Daoy (cell line): ENCODE results near the gene RPL23. TPM values are rescaled to one million over a fixed set of nuclear protein-coding genes. Genes with fewer than 3 reads are reported as not detected.

Source experiments
- DNase-seq: peaks from one replicate; pipeline ENCODE4 v3.0.0-alpha.2; 2015; ENCODE audit warnings: low read depth
- total RNA-seq: library from RNA; depleted of rRNA; stranded (reverse); fragments of >200 nt; shearing (Covaris generic); gene quantifications from 2 replicates; pipeline ENCODE4 v1.2.3, GENCODE V29; 2014; rRNA removed

RPL23 gene
- total RNA-seq, result 1,167 and 1,311 TPM in 2 replicates

DNA sequence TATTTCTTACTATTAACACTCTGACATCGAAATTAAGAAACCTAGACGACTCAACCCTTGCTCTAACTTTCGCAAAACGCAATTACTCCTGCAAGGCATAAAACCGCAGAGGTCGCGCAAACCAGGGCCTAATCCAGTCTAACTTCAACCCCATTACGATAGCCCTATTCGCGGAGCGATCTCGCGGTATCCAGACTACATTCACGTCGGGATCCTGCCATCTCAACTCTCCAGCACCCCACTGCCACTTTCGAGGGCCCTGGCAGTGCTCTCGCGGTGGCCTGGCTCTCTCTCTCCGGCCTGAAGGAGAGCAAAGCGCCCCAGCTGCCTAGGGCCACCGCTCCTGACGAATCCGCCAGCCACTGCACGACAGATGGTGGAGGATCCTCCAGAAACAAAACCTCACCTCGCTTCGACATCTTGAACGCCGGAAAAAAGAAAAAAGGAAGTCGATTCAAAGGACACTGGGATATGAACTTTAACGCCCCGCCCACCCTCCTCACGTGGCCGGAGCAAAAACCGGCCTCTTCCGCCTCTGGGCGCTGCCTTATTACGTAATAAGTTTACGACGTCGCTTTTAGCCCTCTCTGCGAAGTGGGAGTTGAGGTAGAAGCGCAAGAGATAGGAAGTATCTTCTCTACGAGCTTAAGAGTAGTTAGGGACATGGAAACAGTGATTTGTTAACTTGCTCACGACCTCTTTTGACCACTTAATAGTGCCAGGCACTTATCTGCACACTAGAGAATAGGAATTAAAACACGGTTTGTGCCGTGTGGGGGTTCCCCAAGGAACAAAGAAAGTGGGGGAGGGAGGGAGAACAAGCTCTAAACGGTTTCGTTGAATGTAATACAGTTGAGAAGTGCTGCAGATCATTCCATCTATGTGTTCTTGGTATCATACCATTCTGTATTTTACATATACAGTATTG is at the start of gene RPL23:
RPL23 (minus strand) TSS at position 430 of the 928 bp plus-strand sequence; CDS start at position 419, 11 bp downstream.
- peak; percentile 92 for DNase-seq

DNA sequence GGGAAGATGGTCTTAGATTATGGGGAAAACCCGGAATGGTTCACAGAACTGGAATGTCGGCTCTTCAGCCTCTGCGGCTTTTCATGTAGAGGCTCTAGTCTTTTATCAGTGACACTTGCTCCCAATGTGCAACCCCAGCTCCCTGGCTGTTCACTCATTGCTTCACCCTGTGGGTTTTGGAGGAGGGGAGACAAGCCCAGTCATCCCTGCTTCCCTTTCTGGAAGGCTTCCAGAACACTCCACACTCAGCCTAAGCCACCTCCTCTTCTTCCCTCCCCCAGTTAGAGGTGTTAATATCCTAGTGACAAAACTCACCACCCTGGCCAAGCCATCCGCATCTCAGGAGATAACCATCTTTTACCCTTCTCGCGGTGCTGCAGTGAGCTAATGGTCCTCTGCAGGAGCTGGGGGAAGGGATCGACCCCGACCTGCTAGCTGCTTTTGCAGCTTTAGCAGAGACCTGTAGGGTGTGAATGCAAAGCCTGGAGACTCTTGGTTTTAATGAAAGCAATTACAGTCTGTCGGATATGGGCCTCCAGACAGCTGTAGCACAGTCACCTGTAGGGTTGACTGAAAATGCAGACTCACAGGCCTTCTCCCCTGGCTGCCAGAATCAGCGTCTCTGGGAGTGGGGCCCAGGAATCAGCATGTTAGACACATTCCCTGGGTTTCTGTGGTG is 47.6 kb upstream of the RPL23 start:
- peak; percentile 95 for DNase-seq

DNA sequence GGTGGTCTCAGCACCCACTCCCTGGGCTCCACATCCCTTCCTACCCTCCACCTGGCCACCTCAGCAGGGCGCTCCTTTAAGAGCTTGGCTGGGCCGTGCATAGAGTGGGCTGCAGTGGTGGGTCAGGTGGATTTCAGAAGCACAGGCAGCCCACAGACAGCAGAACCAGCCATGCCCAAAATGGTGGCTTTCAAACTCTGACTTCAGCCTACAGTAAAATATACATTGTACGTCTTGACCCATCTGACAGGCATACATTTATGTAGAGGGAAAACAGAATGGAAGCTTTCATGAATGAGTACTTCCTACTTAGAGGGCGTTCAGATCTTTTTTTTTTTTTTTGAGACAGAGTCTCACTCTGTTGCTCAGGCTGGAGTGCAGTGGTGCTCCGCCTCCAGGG is 45.9 kb upstream of the RPL23 start:
- no peak for DNase-seq

DNA sequence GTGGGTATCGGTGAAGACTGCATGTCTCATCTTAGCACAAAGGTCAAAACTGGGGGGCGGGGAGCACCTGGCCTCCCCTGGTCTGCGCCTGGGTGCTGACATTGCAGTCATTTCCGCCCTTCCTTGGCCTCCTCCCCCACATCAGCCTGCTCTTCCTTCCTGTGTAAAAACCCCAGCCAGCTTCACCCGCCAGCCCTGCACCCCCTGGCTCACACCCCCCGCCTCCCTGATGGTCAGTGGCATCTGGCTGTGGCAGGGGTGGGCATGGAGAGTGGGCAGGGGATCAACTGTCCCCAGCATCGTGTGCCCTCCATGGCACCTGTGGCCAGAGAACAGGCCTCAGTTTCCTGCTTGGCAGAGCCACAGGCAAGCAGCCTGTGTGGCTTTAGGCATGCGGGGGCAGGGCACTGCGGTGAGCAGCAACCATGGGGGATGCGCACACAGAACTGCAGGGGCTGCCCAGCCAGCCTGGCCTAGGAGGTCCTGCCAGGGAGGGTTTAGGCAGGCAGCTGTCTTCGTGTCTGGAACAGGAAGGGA is 45.4 kb upstream of the RPL23 start:
- DNase-seq, result peak; percentile 29

DNA sequence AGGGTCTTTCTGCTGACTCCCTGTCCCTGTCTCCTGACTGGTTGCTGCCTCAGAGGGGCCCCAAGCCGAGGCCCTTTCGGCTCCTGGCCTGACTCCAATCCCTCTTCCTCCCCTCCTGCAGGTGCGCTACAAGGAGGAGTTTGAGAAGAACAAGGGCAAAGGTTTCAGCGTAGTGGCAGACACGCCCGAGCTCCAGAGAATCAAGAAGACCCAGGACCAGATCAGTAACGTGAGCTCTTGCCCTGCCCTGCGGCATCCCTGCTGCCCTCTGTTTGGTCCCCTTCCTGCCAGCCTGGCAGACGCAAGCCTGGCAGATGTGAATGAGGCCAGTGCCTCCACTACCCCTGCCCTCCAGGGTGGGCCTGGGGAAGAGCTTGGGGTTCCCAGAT is 44.8 kb upstream of the RPL23 start:
- no peak for DNase-seq

DNA sequence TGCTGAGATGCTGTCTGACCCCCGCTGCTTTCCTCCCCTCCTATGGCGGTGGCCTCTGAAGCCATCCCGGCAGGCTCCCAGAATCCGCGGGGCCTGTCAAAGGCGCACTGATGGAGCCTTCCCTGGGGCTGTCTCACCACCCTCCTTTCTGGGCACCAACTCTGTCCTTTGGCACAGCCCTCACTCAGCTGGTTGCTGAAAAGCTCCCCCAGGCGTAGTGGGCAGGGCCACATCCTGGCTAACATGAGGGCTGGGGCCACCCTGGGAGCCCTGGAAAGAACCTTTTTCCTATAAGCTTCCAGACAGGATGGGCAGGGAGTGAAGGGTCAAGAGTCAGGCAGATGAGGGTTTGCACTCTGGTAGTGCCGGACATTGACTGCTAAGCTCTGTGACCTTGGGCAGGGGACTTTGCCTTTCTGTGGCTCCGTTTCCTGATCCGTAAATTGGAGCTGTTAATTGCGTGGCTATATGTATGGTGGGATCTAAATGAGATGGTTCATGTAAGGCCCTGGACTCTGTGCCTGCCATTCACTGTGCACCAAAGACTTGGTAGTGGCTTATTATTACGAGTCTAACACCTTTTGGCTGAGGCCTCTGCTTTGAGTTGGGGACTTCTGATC is 44.3 kb upstream of the RPL23 start:
- DNase-seq, result no peak

DNA sequence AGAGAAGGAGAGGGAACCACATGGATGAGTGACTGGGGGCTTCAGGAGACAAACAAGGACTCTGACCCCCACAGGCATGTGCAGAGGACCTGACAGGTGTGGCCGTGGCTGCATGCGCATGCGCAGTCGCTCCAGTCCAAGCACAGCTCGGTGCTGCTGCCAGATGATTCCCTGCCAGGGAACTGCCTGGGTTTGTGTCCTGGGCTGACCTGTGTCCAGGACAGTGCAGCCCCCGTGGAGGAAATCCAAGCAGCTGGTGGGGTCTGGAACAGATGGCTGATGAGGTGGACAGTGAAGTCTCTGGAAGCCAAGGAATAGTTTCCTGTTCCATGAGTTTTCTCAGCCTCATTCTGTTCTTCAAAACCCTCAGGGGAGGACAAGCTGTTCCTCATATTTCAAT is 43.7 kb upstream of the RPL23 start:
- no peak for DNase-seq

DNA sequence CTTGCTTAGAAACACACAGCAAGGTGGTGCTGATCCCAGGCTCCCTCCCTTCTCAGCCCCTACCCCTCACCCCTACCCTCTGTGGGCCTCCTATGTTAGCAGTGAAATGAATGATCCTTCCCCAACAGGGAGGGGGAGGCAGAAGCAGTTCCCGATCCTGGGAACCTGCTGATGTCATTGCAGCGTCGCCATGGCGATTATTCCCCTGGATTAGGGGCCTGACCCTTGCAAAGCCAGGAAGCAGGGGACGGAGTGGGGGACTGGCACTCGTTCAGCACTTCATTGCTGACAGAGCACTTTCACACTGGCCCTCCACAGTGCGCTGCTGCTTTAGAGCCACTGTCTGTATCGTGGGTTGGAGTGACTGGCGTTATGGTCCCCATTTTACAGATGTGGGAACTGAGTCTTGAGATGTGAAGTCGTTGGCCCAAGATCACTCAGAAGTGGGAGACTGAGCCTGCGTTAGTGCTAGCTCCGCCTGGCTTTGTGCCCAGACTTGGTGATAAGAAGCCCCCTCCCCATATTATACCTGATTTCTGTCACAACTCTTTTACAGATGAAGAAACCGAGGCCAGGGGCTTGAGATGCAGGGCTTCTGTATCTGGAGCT is 42.9 kb upstream of the RPL23 start:
- DNase-seq, result no peak

DNA sequence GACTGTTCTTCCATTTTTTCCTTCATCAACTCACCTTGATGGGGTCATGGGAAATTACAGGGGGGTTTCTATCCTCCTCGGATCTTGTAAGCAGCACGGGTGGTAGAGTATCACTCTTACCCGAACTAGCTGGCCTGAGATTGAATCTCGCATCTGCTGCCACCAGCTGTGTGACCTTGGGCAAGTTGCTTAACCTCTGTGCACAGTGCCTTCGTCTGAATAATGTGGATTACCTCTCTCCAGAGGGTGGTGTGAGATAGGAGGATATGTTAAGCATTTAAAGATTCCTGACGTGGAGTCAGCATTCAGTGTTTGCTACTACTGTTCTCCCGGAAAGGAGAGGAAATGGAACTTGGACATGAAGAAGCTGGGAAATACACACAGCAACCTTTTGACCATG is 40.8 kb upstream of the RPL23 start:
- DNase-seq, result no peak

DNA sequence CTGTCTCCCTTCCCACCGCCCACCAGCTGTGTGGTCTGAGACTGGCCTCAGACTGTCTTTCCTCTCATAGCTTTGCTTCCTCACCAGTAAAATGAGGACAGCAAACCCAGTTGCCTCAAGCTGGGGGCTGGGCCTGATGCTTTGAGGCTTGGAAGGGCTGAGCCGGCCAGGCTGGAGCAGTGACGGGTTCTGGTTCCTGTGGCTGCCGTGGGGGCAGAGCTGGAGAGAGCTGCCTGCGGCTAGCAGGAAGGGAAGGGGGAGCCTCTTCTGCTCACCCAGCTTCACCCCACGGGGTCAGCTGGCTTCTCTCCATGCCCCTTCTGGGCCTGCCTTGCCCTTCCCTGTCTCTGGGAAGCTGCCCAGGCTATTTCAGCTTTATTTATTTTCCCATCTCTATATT is 40.1 kb upstream of the RPL23 start:
- no peak for DNase-seq

DNA sequence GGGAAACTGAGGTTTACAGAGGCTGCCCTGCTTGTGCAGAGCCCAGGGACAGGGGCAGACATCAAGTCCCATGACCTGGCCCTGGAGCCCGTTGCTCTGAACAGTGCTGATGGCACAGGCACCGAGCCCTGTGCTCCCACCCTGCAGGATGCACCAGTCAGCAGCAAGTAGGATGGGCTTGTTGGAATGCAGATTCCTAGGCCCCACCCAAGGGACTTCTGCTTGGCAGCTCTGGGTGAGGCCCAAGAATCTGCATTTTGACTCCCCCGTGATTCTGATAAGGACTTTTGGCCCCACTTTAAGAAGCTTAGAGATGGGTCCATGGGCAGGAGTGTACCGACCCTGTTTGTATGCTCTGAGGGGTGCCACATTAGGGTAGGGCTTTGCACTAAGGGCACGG is 39.6 kb upstream of the RPL23 start:
- DNase-seq, result no peak

DNA sequence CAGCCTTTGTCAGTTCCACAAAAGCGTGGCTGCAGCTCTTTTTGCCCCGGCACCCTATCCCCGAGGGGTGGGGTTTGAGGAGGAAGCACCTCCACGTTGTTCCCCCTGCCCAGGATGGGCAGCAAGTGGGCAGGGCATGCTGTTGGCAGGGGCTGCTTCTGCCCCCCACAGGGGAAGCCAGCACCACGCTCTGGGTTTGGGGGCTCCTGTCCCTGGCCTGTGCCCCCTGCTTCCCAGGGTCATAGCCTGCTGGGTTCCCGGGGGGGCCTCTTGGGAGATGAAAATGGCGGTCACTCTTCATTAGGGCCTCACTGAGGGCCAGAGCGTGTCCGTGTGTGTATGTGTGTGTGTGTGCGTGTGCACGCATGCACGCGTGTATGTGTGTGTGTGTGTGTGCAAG is 39.1 kb upstream of the RPL23 start:
- no peak for DNase-seq

DNA sequence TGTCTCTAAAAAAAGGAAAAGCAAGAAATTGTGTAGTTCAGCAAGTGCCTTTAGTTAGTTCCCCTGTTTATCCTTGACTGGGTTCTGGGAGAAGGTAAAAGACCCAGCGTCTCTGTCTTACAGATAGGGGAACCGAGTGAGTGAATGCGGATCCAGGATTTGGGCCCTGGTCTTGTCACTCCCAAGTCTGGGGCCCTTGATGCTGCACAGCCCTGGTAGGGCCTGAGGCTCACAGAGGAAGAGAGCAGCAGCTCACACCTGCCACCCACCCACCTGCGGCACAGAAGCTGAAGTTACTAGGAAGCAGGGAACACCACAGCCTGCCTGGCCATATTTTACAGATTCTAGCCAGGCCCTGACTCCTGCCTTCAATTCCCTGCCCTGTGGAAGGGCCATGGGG is 38.6 kb upstream of the RPL23 start:
- DNase-seq, result no peak

DNA sequence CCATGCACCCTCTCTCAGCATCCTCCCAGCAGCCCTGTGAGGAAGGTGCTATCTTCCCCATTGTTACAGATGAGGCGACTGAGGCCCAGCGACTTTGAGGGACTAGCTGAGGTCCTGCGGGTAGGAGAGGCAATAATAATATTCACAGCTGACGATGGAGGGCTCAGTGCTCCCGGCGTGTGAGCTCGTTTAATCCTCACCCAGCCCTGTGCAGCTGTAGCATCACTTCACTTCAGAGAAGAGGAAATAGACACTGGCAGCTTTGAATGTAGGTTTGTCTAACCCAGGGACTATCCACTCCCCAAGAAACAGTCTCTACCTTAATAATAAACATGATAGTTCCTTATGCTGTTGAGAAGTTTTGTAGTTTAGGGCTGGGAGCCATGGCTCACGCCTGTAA is 37.9 kb upstream of the RPL23 start:
- DNase-seq, result no peak

DNA sequence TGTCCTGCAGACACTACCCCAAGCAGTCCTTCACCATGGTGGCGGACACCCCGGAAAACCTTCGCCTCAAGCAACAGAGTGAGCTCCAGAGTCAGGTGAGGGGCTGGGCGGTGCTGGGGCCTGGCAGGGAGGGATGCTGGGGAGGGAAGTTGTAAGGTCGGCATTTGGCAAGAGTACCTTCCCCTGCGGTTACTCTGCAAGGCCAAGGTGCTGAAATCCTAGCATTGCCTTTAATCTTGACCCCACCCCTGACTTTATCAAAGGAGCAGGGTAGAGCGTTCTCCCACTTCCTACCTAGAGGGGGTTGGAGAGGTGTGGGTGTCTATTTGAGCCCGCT is 36.9 kb upstream of the RPL23 start:
- no peak for DNase-seq

DNA sequence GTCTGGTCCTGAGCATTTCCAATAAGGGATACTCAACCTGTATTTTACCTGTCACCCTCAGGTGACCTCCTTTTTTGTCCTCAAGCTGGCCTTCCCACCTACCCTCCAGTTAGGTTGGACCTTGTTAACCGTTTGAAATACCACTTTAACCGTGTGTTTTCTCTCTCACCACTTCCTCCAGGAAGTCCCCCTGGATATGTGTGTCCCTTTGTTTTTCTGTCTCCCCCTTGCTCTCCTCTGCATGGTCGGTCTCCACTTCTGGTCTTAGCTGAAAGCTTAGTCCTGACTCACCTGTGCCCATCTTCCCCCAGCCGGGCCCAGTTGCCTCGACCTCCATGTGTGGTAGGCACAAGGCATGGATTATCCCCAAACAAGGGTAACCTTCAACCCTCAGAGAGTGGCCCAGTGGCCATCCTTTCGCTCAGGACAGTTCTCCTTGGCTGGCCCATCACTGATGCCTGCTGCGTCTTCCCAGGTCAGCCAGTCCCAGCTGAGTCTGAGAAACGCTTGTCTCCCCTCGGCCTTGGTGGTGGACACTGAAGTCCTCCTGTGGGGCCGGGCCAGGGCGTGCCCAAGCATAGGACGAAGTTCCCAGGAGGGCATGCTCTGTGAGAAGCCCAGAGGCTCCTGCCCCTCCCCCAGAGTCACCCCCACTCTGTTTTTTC is 36.4 kb upstream of the RPL23 start:
- DNase-seq, result no peak

DNA sequence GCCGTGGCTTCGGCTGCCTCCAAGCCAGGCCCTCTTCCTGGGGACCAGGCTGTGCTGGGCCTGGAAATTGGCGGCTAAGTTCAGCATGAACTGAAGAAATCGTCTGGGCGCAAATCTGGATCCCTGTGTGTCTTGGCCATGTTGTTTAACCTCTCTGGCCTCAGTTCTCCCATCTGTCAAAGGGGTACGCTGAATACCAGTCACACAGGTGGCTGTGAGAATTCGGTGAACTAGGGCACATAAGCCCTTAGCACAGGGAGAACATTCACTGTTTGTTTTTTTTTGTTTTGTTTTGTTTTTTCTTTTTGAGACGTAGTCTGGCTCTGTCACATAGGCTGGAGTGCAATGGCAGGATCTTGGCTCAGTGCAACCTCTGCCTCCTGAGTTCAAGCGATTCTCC is 35.3 kb upstream of the RPL23 start:
- no peak for DNase-seq

DNA sequence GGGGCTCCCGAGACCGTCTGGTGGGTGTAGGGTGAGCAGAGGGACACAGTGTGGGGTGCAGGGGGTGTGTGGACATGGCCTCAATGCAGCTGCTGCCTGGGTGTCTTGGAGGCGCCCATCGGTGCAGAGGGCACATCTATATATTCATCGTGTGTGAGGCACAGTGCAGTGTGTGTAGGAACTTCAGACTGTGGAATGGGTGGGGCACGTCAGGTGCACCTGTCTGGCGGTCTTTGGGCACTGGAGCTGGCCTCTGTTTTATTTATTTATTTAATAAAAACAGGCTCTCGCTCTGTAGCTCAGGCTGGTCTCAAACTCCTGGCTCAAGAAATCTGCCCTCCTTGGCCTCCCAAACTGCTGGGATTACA is 33.1 kb upstream of the RPL23 start:
- no peak for DNase-seq

DNA sequence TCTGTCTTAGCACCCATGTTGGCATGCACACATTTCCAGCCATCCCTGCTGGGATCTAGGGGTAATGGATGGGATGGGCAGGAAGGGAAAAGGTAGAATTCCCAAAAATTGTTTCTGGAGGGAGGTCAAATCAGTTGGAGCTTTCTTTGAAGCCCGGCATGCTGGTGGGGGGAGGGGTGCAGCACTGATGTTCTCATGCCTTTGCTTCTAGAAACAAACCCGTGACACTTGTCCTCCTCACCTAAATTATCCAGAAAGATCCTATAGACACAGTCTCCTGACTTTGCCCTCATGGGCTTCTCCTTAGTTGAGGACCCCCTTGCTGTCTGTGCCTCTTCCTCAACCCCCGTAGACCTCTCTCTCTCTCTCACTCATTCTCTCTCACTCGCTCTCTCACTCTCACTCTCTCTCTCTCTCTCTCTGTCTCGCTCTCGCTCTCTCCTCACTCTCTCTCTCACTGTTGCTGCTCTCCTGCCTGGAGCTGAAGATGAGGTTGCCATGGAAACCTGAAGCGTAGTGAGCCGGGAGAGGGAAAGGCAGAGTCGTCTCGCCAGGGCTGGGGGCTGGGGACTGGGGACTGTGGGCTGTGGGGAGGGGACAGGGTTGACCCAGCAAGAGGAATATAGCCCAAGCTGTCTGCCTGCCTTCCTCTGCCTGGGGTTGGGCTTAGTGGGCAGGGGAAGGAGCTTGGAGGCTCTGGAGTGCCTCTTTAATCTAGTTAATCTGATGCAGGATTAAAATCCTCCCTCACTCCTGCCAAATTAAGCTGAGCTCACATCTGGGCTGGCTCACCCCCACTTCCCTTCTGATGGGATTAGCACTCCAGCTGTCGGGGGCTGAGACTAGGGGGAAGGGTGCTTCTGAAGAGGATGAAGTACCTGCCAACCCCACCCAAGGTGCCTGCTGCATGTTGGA is 32.5 kb upstream of the RPL23 start:
- no peak for DNase-seq

DNA sequence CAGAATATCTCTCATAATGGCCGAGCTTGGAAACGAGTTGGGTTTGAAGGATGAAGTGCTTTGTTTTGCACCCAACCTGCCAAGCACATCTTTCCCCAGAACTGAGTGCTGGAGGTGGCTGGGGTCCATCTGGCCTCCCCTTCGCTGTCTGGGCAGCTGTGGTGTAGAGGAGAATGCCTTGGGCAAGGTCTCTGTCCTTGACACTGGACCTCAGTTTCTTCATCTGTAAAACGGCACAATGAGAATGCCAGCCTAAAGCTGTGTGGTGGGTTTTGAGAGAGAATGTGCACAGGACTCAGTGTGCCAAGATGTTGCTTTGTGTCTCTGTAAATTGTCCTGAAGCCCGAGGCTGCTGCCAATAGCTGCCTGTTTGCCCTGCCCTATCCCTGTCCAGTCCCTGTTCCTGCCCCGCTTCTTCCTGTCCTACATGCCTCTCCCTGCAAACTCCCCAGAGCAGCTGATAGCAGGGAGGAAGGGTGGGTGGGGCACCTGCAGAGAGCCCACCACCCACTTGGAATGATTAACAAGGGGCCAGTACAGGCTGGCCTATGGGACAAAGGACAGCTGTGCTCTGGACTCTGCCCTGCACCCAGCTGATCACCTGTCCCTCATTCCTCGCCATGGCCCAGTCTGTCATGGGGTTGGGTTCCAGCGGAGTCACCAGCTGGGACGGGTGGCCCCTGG is 31.7 kb upstream of the RPL23 start:
- DNase-seq, result no peak
